HEK293 (cell line): Measurements from ENCODE around the gene TCERG1L.

ENCODE experiments used
- CTCF ChIA-PET: fragments of 350-600 bp; formaldehyde crosslinking; extraction: SDS; loops from one replicate; lab custom pipeline; 2021; ENCODE audit warnings: antibody characterized with exemption; lab: Yijun Ruan, JAX
- POLR2A ChIA-PET: fragments of 300-600 bp; formaldehyde crosslinking; extraction: SDS; loops from one replicate; lab custom pipeline; 2020; ENCODE audit warnings: antibody characterized with exemption, inconsistent platforms; lab: Yijun Ruan, JAX
- H3K27ac ChIP-seq: fragments of 200-500 bp; sonication (Bioruptor generic); 2 replicates; pipeline ENCODE4 v1.5.1; 2014; ENCODE audit warnings: low read depth, low read length, control low read depth, inconsistent platforms; ENCODE audit errors: extremely low read depth
- H3K36me3 ChIP-seq, 2 experiments: fragments of 200-500 bp in 1 of 2; sonication (Bioruptor generic) in 1 of 2; 1 replicate in 1 of 2; 2 replicates in 1 of 2; pipeline ENCODE4 v1.5.1; 2014 to 2017; ENCODE audit warnings: inconsistent platforms in 2 of 2, low read length in 2 of 2; ENCODE audit not compliant: control insufficient read depth in 2 of 2, insufficient read depth in 1 of 2
- H3K4me1 ChIP-seq: fragments of 200-500 bp; sonication (Bioruptor generic); 2 replicates; pipeline ENCODE4 v1.5.1; 2014; ENCODE audit warnings: mild to moderate bottlenecking, low read length, inconsistent platforms; ENCODE audit not compliant: control insufficient read depth, insufficient read depth
- H3K4me3 ChIP-seq: 2 replicates; pipeline ENCODE4 v1.5.1; 2011; ENCODE audit warnings: low read depth, mild to moderate bottlenecking, control low read depth, low read length, moderate library complexity
- H3K9me3 ChIP-seq: fragments of 200-500 bp; sonication (Bioruptor generic); 2 replicates; pipeline ENCODE4 v1.5.1; 2014; ENCODE audit warnings: low read depth, low read length, inconsistent platforms; ENCODE audit not compliant: control insufficient read depth, insufficient read depth
- ATF2 ChIP-seq: fragments of 450-650 bp; formaldehyde crosslinking; IDR thresholded peaks from 2 replicates; pipeline ENCODE4 v1.5.1; 2016; ENCODE audit warnings: missing biosample characterization, missing genetic modification characterization, low read depth
- HIC1 ChIP-seq: fragments of 450-650 bp; formaldehyde crosslinking; IDR thresholded peaks from 2 replicates; pipeline ENCODE4 v1.5.1; 2016; ENCODE audit warnings: missing biosample characterization, missing genetic modification characterization
- KLF10 ChIP-seq: fragments of 450-650 bp; IDR thresholded peaks from 2 replicates; pipeline ENCODE4 v1.5.1; 2018; ENCODE audit warnings: missing biosample characterization, mild to moderate bottlenecking, missing genetic modification characterization
- KLF7 ChIP-seq: fragments of 450-650 bp; formaldehyde crosslinking; IDR thresholded peaks from 2 replicates; pipeline ENCODE4 v1.5.1; 2016; ENCODE audit warnings: missing biosample characterization, missing genetic modification characterization, borderline replicate concordance
- RBAK ChIP-seq: fragments of 450-650 bp; formaldehyde crosslinking; IDR thresholded peaks from 2 replicates; pipeline ENCODE4 v1.5.1; 2016; ENCODE audit warnings: missing biosample characterization, missing genetic modification characterization
- SP3 ChIP-seq: fragments of 450-650 bp; formaldehyde crosslinking; IDR thresholded peaks from 2 replicates; pipeline ENCODE4 v1.5.1; 2016; ENCODE audit warnings: missing biosample characterization, missing genetic modification characterization
- TRIM28 ChIP-seq: IDR thresholded peaks from 2 replicates; pipeline ENCODE4 v1.6.1; 2011; ENCODE audit warnings: low read length, control low read depth, borderline replicate concordance
- WT1 ChIP-seq: fragments of 450-650 bp; formaldehyde crosslinking; IDR thresholded peaks from 2 replicates; pipeline ENCODE4 v1.5.1; 2016; ENCODE audit warnings: missing biosample characterization, missing genetic modification characterization
- ZBTB1 ChIP-seq: fragments of 450-650 bp; formaldehyde crosslinking; IDR thresholded peaks from 2 replicates; pipeline ENCODE4 v1.5.1; 2016; ENCODE audit warnings: missing biosample characterization, missing genetic modification characterization
- ZNF146 ChIP-seq: fragments of 450-650 bp; formaldehyde crosslinking; IDR thresholded peaks from 2 replicates; pipeline ENCODE4 v1.5.1; 2016; ENCODE audit warnings: missing biosample characterization, missing genetic modification characterization
- ZNF148 ChIP-seq: fragments of 450-650 bp; formaldehyde crosslinking; IDR thresholded peaks from 2 replicates; pipeline ENCODE4 v1.5.0; 2017; ENCODE audit warnings: missing biosample characterization, missing genetic modification characterization, borderline replicate concordance
- ZNF157 ChIP-seq: fragments of 450-650 bp; formaldehyde crosslinking; IDR thresholded peaks from 2 replicates; pipeline ENCODE4 v1.5.1; 2016; ENCODE audit warnings: missing biosample characterization, missing genetic modification characterization
- ZNF169 ChIP-seq: fragments of 450-650 bp; formaldehyde crosslinking; IDR thresholded peaks from 2 replicates; pipeline ENCODE4 v1.5.1; 2016; ENCODE audit warnings: missing biosample characterization, missing genetic modification characterization
- ZNF202 ChIP-seq: fragments of 450-650 bp; formaldehyde crosslinking; IDR thresholded peaks from 2 replicates; pipeline ENCODE4 v1.5.1; 2016; ENCODE audit warnings: missing biosample characterization, missing genetic modification characterization, borderline replicate concordance
- ZNF211 ChIP-seq: fragments of 450-650 bp; formaldehyde crosslinking; IDR thresholded peaks from 2 replicates; pipeline ENCODE4 v1.5.1; 2016; ENCODE audit warnings: low read depth, missing biosample characterization, missing genetic modification characterization
- ZNF302 ChIP-seq: fragments of 450-650 bp; formaldehyde crosslinking; IDR thresholded peaks from 2 replicates; pipeline ENCODE4 v1.5.1; 2016; ENCODE audit warnings: missing biosample characterization, missing genetic modification characterization, low read depth
- ZNF350 ChIP-seq: fragments of 450-650 bp; formaldehyde crosslinking; IDR thresholded peaks from 2 replicates; pipeline ENCODE4 v1.5.0; 2017; ENCODE audit warnings: missing biosample characterization, mild to moderate bottlenecking, missing genetic modification characterization
- ZNF391 ChIP-seq: fragments of 450-650 bp; formaldehyde crosslinking; IDR thresholded peaks from 2 replicates; pipeline ENCODE4 v1.5.1; 2016; ENCODE audit warnings: low read depth, missing biosample characterization, missing genetic modification characterization, borderline replicate concordance
- ZNF426 ChIP-seq: fragments of 450-650 bp; formaldehyde crosslinking; IDR thresholded peaks from 2 replicates; pipeline ENCODE4 v1.5.1; 2017; ENCODE audit warnings: missing biosample characterization, missing genetic modification characterization, mild to moderate bottlenecking, inconsistent platforms, moderate library complexity
- ZNF488 ChIP-seq: fragments of 450-650 bp; formaldehyde crosslinking; IDR thresholded peaks from 2 replicates; pipeline ENCODE4 v1.5.1; 2016; ENCODE audit warnings: missing biosample characterization, missing genetic modification characterization
- ZNF548 ChIP-seq: fragments of 450-650 bp; formaldehyde crosslinking; IDR thresholded peaks from 2 replicates; pipeline ENCODE4 v1.5.1; 2016; ENCODE audit warnings: missing biosample characterization, missing genetic modification characterization
- ZNF600 ChIP-seq: fragments of 450-650 bp; formaldehyde crosslinking; IDR thresholded peaks from 2 replicates; pipeline ENCODE4 v1.5.1; 2016; ENCODE audit warnings: missing biosample characterization, missing genetic modification characterization
- ZNF645 ChIP-seq: fragments of 450-650 bp; formaldehyde crosslinking; IDR thresholded peaks from 2 replicates; pipeline ENCODE4; 2016; ENCODE audit warnings: missing biosample characterization, missing genetic modification characterization
- ZNF701 ChIP-seq: fragments of 450-650 bp; formaldehyde crosslinking; IDR thresholded peaks from 2 replicates; pipeline ENCODE4 v1.5.1; 2016; ENCODE audit warnings: missing biosample characterization, missing genetic modification characterization
- ZNF76 ChIP-seq: fragments of 450-650 bp; formaldehyde crosslinking; IDR thresholded peaks from 2 replicates; pipeline ENCODE4; 2016; ENCODE audit warnings: low read depth, missing biosample characterization, missing genetic modification characterization, borderline replicate concordance
- ZNF776 ChIP-seq: fragments of 450-650 bp; formaldehyde crosslinking; IDR thresholded peaks from 2 replicates; pipeline ENCODE4 v1.5.0; 2017; ENCODE audit warnings: missing biosample characterization, missing genetic modification characterization, borderline replicate concordance
- ZNF785 ChIP-seq: fragments of 450-650 bp; formaldehyde crosslinking; IDR thresholded peaks from 2 replicates; pipeline ENCODE4 v1.5.1; 2016; ENCODE audit warnings: missing biosample characterization, missing genetic modification characterization
- ZNF837 ChIP-seq: fragments of 450-650 bp; formaldehyde crosslinking; IDR thresholded peaks from 2 replicates; pipeline ENCODE4 v1.5.1; 2016; ENCODE audit warnings: missing biosample characterization, missing genetic modification characterization
- ZXDB ChIP-seq: fragments of 450-650 bp; formaldehyde crosslinking; IDR thresholded peaks from 2 replicates; pipeline ENCODE4 v1.5.1; 2016; ENCODE audit warnings: missing biosample characterization, missing genetic modification characterization

TCERG1L gene

GRCh38 chr10:131211965-131212619 lies 99.4 kb downstream of the TCERG1L start:
- no peak overlapping the region for H3K4me3 ChIP-seq
- no peaks in the 10 kb centered on the region for H3K4me1 ChIP-seq
- no peak overlapping the region for H3K27ac ChIP-seq
- H3K9me3 ChIP-seq, result no peaks in the 10 kb centered on the region
- POLR2A ChIA-PET, result no interaction called here
- no peak for TF ChIP-seq ZNF548 (tag by site-specific recombination)
- TF ChIP-seq ZNF169, result no peak
- no peak for TF ChIP-seq ZNF202 (tag by site-specific recombination)
- TF ChIP-seq ZNF302 (tag by site-specific recombination), result no peak
- TF ChIP-seq ZNF837 (tag by site-specific recombination), result no peak
- TF ChIP-seq ZNF600 (tag by site-specific recombination), result no peak
- TF ChIP-seq ZXDB (tag by site-specific recombination), result no peak
- no peak for TF ChIP-seq WT1 (tag by site-specific recombination)
- no peak for TF ChIP-seq ZNF391 (tag by site-specific recombination)
- no peak for TF ChIP-seq ZNF148
- TF ChIP-seq ZNF211 (tag by site-specific recombination), result no peak
- no peak for TF ChIP-seq ZNF146 (tag by site-specific recombination)
- no peak for TF ChIP-seq ZNF157 (tag by site-specific recombination)
- no peak for TF ChIP-seq ZNF776
- TF ChIP-seq ZNF488 (tag by site-specific recombination), result no peak
- no peak for TF ChIP-seq RBAK
- TF ChIP-seq ZNF785, result no peak
- TF ChIP-seq KLF7, result no peak
- TF ChIP-seq, all 188 proteins: peak for 0
- CTCF ChIA-PET, result no interaction called here
- H3K36me3 ChIP-seq, result no peaks in the 10 kb centered on the region

- Histone ChIP-seq H3K4me3 (no peak overlapping the region), H3K9me3 (no peaks in the 10 kb centered on the region), H3K27ac (no peak overlapping the region), H3K36me3 (no peaks in the 10 kb centered on the region)
- ChIA-PET POLR2A (no interaction called here), CTCF (interaction anchor here (0.7 kb wide), 1 partner anchor 44 kb away, joined by 3 read pairs; no protein-coding TSS in a partner anchor)
- TF ChIP-seq ZNF645 (tag by site-specific recombination) (no peak), ZBTB1 (tag by site-specific recombination) (no peak), KLF10 (no peak), ZNF302 (tag by site-specific recombination) (no peak), ATF2 (tag by site-specific recombination) (no peak), ZNF76 (tag by site-specific recombination) (no peak), ZNF426 (tag by site-specific recombination) (no peak), TRIM28 (no peak), ZNF157 (tag by site-specific recombination) (no peak), SP3 (no peak), HIC1 (no peak), ZNF701 (tag by site-specific recombination) (no peak), ZNF350 (tag by site-specific recombination) (no peak), RBAK (no peak)
- TF ChIP-seq, all 188 proteins: peak for 0
- H3K4me1 ChIP-seq, result no peaks in the 10 kb centered on the region
Observed at GRCh38 chr10:131211559-131211958, 100.0 kb downstream of the TCERG1L start.
